Vagina (tissue), 2 donors: Measurements from ENCODE around the gene RPS3. TPM values are rescaled to one million over a fixed set of nuclear protein-coding genes. Genes with fewer than 3 reads are reported as not detected.

Experiments used
- DNase-seq, 2 donors: peaks; one replicate each; pipeline ENCODE4 v3.0.0-alpha.2; 2017; ENCODE audit errors: extremely low spot score in 2 of 2
- H3K27ac ChIP-seq: fragments of 200-600 bp; sonication (generic); one replicate; pipeline ENCODE4 v1.5.1; 2019
- H3K27me3 ChIP-seq: fragments of 200-600 bp; sonication (generic); one replicate; pipeline ENCODE4 v1.5.1; 2019
- H3K36me3 ChIP-seq, 2 donors: fragments of 200-600 bp; sonication (generic); one replicate each; pipeline ENCODE4 v1.5.1; 2017 to 2019
- H3K4me1 ChIP-seq: fragments of 200-600 bp; sonication (generic); one replicate; pipeline ENCODE4 v1.5.1; 2019
- H3K4me3 ChIP-seq, 2 donors: fragments of 200-600 bp; sonication (generic); 1 replicate in 1 of 2; 2 replicates in 1 of 2; pipeline ENCODE4 v1.5.1; 2016 to 2019
- H3K9me3 ChIP-seq: fragments of 200-600 bp; sonication (generic); one replicate; pipeline ENCODE4 v1.5.1; 2019
- POLR2A ChIP-seq, 2 donors: fragments of 450-650 bp; IDR thresholded peaks; one replicate each; pipeline ENCODE4 v1.6.1; 2017; ENCODE audit warnings: antibody characterized with exemption in 2 of 2, mild to moderate bottlenecking in 2 of 2, moderate library complexity in 2 of 2
- POLR2AphosphoS5 ChIP-seq, 2 donors: sonication (generic); formaldehyde crosslinking; IDR thresholded peaks; one replicate each; pipeline ENCODE4 v1.9.0; 2017; ENCODE audit warnings: antibody characterized with exemption in 2 of 2, mild to moderate bottlenecking in 2 of 2, low read depth in 1 of 2; ENCODE audit not compliant: insufficient read depth in 1 of 2
- intact Hi-C: fragments of 100-400 bp; cut with DNase I; formaldehyde crosslinking; loops from one replicate; pipeline ENCODE4 v1.15.1; 2023
- total RNA-seq: library from RNA; depleted of rRNA; stranded (reverse); fragments of >200 nt; gene quantifications from one replicate; pipeline ENCODE4 v1.2.3, GENCODE V29; 2016
- TF ChIP-seq, protein P1 (sequence below), 3 experiments: fragments of 450-650 bp in 2 of 3; fragments of 200-600 bp in 1 of 3; sonication (generic) in 1 of 3; IDR thresholded peaks; one replicate each; pipeline ENCODE4 v1.5.1; 2017 to 2019; ENCODE audit warnings: antibody characterized with exemption in 3 of 3, mild to moderate bottlenecking in 2 of 3, moderate library complexity in 2 of 3

RPS3 gene
- 1,625 TPM for total RNA-seq

DNA sequence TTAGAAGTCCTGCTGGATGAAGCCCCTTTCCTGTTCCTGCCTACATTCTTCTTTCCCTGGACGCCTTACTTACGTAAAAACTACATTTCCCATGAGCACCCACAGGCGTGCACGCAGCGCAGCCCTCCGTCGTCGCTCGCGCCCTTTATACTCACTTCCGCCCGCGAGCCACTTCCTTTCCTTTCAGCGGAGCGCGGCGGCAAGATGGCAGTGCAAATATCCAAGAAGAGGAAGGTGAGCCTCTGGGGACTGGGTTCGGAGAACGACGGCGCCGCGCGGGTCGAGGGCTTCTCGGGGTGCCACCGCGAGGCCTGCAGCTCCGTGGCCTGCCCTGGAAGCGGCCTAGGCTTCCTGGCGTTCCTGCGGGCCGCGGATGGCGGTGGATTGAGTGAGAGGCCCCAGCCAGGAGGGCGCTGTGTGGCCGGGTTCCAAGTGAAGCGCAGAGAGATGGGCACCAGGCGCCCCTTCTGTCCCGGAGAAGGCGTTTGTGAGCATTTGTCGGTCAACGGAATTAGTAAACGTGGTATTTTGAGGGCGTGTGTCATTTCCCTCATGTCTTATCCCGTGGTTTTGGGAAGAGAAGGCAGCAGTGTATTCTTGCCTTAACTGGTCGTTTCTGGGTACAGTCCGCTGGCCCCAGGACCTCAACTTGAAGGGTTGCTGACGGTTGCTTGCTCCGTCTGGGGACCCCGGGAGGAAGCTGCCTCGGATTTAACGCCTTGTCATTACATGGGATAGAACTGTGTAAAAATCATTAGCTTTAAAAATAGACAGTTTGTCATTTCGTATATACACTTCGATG, at the start of gene RPS3:
Gene RPS3 (plus strand): TSS at position 175 of the 802 bp plus-strand sequence. CDS start 30 bp downstream, at position 205.
- Histone ChIP-seq H3K4me3 (peak within 1 kb of the TSS; percentile 67 to 89), H3K36me3 (peaks cover 0 to 35% of the 10 kb centered on the region in 2 donors), H3K27ac (peak within 1 kb of the TSS; percentile 88), H3K4me1 (peaks cover 27% of the 10 kb centered on the region), H3K9me3 (no peaks in the 10 kb centered on the region), H3K27me3 (no peaks in the 10 kb centered on the region)
- intact Hi-C loops: no loop called here
- peak in 1 of 2 donors; percentile 92 for DNase-seq
- TF ChIP-seq POLR2A (IDR thresholded peaks at IDR 0.05) (peak in 1 of 2 donors; percentile 80), POLR2AphosphoS5 (IDR thresholded peaks at IDR 0.05; ENCODE audit: insufficient read depth in 1 of 2, low read depth in 1 of 2) (peak; percentile 98 to 100)
- TF ChIP-seq, protein P1, sequence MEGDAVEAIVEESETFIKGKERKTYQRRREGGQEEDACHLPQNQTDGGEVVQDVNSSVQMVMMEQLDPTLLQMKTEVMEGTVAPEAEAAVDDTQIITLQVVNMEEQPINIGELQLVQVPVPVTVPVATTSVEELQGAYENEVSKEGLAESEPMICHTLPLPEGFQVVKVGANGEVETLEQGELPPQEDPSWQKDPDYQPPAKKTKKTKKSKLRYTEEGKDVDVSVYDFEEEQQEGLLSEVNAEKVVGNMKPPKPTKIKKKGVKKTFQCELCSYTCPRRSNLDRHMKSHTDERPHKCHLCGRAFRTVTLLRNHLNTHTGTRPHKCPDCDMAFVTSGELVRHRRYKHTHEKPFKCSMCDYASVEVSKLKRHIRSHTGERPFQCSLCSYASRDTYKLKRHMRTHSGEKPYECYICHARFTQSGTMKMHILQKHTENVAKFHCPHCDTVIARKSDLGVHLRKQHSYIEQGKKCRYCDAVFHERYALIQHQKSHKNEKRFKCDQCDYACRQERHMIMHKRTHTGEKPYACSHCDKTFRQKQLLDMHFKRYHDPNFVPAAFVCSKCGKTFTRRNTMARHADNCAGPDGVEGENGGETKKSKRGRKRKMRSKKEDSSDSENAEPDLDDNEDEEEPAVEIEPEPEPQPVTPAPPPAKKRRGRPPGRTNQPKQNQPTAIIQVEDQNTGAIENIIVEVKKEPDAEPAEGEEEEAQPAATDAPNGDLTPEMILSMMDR (IDR thresholded peaks at IDR 0.05): peak in 2 of 3 experiments; percentile 6 to 20

- peak in 1 of 2 donors; percentile 35 for TF ChIP-seq POLR2AphosphoS5 (IDR thresholded peaks at IDR 0.05; ENCODE audit: insufficient read depth in 1 of 2, low read depth in 1 of 2)
- TF ChIP-seq, protein P1 (IDR thresholded peaks at IDR 0.05): no peak
- peak overlapping the region; percentile 67 to 77 for H3K4me3 ChIP-seq
- intact Hi-C loops: no loop called here
- H3K4me1 ChIP-seq: peaks cover 81% of the 10 kb centered on the region
- H3K27ac ChIP-seq: peak overlapping the region; percentile 95
- no peaks in the 10 kb centered on the region for H3K36me3 ChIP-seq
- no peaks in the 10 kb centered on the region for H3K9me3 ChIP-seq
- no peaks in the 10 kb centered on the region for H3K27me3 ChIP-seq
- DNase-seq: no peak
Observed at GRCh38 chr11:75349521-75350116, 49.7 kb upstream of the RPS3 start.

- intact Hi-C loops: no loop called here
- Histone ChIP-seq H3K36me3 (no peaks in the 10 kb centered on the region), H3K27ac (peak overlapping the region; percentile 95), H3K4me1 (peaks cover 75% of the 10 kb centered on the region), H3K27me3 (no peaks in the 10 kb centered on the region), H3K9me3 (no peaks in the 10 kb centered on the region), H3K4me3 (peak overlapping the region; percentile 67 to 77)
- no peak for TF ChIP-seq POLR2AphosphoS5 (IDR thresholded peaks at IDR 0.05; ENCODE audit: insufficient read depth in 1 of 2, low read depth in 1 of 2)
- TF ChIP-seq POLR2A (IDR thresholded peaks at IDR 0.05): no peak
- TF ChIP-seq, protein P1 (IDR thresholded peaks at IDR 0.05): no peak
- no peak for DNase-seq
Observed at GRCh38 chr11:75350122-75350742, 49.1 kb upstream of the RPS3 start.

DNA sequence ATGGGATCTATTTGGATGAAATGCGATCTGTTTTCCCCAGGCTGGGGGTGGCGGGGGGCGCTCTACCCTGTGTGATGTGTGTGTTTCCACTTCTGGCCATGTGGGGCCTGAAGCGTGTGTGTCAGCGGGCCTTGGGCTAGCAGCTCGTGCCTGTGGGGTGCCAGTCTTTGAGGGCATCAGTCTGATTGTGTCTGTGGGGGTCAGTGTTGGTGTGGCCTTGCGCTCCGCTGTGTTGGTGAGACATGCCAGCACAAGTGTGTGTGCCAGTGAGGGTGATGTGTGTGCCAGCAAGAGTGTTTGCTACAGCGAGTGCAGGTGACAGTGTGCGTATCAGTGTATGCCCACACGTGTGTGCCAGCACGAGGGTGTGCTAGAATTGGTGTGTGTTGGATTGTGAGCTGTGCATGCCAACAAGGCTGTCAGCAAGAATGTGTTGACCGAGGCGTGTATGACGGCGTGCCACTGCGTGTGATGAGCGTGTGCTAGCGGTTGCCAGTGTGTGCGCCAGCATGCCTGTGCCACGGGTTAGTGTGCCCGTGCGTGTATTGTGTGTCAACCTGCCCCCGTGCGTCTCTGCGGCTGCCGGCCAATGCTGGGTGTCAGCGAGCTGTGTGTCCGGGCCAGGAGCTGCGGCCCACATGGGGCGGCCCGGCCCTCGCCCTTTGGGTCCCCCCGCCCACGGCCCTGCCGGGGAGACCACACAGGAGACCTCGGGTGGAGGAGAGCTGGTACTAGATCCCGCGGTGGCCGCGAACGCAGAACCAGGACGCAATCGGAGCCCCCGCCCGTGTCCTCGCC, 48.4 kb upstream of the RPS3 start:
- Histone ChIP-seq H3K4me3 (peak overlapping the region; percentile 67 to 77), H3K36me3 (no peaks in the 10 kb centered on the region), H3K9me3 (no peaks in the 10 kb centered on the region), H3K4me1 (peaks cover 68% of the 10 kb centered on the region), H3K27ac (peak overlapping the region; percentile 95), H3K27me3 (no peaks in the 10 kb centered on the region)
- intact Hi-C loops: no loop called here
- TF ChIP-seq POLR2AphosphoS5 (IDR thresholded peaks at IDR 0.05; ENCODE audit: insufficient read depth in 1 of 2, low read depth in 1 of 2): peak in 1 of 2 donors; percentile 45
- TF ChIP-seq, protein P1 (IDR thresholded peaks at IDR 0.05): no peak
- no peak for DNase-seq
